GM18873 (cell line): Measurements from ENCODE around the gene ARAF.
"Not testable (repeated sequence)": the region's sequence is repeated elsewhere in the genome, so short reads cannot be mapped to it uniquely, and the experiment has no call there.

Source experiments
- ATAC-seq: cut with Tn5 transposase; IDR thresholded peaks from one replicate; pipeline ENCODE4 v1.9.1; 2021; ENCODE audit warnings: mild to moderate bottlenecking, moderate library complexity, moderate number of reproducible peaks; ENCODE audit not compliant: unreplicated experiment, low FRiP score

The ARAF gene

GRCh38 chrX:47560934-47561658, at the start of gene ARAF:
Gene ARAF (plus strand): TSS chrX:47561205. CDS start chrX:47562968, 1,763 bp downstream.
- ATAC-seq: peak; percentile 84

- not testable (repeated sequence) for ATAC-seq
Measured at GRCh38 chrX:47512383-47512782, 48.6 kb upstream of the ARAF start.

GRCh38 chrX:47513034-47513965, 47.7 kb upstream of the ARAF start:
- ATAC-seq: not testable (repeated sequence)

GRCh38 chrX:47514533-47515235, 46.3 kb upstream of the ARAF start:
- no peak for ATAC-seq

GRCh38 chrX:47515941-47516665, 44.9 kb upstream of the ARAF start:
- ATAC-seq: no peak

DNA sequence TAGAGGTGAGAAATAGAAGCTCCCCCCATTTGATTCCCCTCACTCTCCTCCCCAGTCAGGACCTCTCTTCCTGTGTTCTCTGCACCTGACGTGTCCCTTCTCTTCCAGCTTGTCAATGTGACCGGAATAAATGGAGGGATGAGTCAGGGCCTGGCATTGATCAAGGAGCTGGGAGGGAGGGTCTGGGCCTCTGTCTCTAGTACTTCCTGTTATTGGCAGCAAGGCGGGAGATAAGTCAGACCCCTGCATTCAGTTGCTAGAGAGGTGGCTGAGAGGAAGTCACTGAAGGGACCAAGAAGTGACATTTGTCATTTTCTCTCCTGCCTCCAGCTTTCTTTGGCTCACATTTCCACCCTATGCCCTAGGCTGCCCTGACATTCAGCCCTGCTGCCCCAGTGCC, 42.9 kb upstream of the ARAF start:
- ATAC-seq: no peak

DNA sequence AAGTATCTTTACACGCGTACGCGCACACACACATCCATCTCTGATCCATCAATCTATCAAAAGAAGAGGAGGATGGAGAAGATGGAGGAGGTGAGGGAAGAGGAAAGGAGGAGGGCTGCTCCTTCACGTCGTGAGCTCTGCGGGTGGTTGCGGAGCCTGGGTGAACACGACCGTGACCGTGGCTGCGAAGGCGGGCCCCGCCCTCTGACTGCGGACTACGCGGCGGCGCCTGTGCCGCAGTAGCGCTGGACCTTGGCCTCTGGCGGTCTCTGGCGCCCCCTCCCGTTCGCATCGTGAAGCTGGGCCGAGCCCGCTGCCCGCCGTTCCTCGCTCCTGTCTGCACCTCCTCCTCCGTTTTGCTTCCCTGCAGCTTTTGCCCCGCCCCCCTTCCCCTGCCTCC, 37.7 kb upstream of the ARAF start:
- peak; percentile 62 for ATAC-seq

DNA sequence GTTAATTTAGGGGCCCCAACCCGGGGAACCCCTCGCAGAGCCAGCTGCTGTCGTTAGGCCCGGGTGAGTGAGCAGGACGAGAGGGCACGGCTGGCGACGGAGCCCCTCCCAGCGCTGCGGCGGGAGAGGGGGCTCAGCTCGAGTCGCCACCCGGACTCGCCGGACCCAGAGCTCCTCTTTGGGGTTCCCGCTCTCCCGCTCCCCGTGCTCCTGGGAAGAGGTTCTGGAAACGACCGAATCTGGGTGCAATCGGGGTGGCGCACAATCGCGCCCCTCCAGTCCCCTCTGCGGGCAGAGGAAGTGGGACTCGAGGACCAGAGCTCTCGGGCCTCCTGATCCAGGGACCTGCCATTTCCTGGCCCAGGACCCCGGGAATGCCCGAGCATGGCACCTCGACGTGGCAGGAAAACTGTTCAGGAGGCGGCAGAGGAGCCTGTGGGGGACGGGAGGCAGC, 37.3 kb upstream of the ARAF start:
- no peak for ATAC-seq

DNA sequence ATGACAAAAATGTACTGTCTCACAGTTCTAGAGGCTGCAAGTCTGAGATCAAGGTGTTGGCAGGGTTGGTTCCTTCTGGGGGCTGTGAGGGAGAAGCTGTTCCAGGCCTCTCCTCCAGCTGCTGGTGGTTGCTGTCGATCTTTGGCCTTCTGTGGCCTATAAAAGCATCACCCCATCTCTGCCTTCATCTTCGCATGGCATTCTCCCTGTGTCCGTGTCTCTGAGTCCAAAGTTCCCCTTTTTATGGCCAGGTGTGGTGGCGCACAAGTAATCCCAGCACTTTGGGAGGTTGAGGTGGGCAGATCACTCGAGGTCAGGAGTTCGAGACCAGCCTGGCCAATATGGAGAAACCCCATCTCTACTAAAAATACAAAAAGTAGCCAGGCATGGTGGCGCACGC, 31.5 kb upstream of the ARAF start:
- no peak for ATAC-seq

GRCh38 chrX:47530049-47530448, 31.0 kb upstream of the ARAF start:
- ATAC-seq: no peak

GRCh38 chrX:47539860-47540259, 21.1 kb upstream of the ARAF start:
- ATAC-seq: no peak

- no peak for ATAC-seq
Measured at GRCh38 chrX:47540754-47541538, 20.1 kb upstream of the ARAF start.

DNA sequence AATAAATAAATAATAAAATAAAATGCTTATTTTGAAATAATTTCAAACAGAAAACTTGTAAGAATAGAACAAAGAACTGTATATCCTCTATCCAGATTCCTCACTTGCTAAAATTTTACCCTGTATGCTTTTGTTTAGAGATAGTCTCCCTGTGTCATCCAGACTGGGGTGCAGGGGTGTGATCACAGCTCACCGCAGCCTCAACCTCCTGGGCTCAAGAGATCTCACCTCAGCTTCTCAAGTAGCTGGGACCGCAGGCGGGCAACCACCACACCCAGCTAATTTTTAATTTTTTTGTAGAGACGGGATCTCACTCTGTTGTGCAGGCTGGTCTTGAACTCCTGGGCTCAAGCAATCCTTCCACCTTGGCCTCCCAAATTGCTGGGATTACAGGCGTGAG, 17.5 kb upstream of the ARAF start:
- no peak for ATAC-seq

GRCh38 chrX:47556045-47556623, 4.9 kb upstream of the ARAF start:
- ATAC-seq: peak; percentile 80

DNA sequence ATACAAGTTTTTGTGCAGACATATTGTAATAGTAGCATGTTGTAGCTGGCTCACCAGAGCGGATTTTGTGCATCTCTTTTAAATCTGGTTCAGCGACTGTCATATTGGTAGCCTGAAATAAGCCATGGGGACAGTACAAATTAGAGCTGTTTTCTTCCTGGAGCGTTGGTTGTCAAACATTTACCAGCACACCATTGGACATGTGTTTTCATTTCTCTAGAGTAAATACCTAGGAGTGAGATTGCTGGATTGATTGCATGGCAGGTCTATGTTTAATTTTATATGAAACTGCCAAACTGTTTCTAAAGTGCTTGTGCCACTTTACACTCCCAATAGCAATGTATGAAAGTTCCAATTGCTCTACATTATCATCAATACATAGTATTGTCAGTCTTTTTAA, 2.6 kb upstream of the ARAF start:
- no peak for ATAC-seq

GRCh38 chrX:47560179-47560933, 649 bp upstream of the ARAF start:
- no peak for ATAC-seq

DNA sequence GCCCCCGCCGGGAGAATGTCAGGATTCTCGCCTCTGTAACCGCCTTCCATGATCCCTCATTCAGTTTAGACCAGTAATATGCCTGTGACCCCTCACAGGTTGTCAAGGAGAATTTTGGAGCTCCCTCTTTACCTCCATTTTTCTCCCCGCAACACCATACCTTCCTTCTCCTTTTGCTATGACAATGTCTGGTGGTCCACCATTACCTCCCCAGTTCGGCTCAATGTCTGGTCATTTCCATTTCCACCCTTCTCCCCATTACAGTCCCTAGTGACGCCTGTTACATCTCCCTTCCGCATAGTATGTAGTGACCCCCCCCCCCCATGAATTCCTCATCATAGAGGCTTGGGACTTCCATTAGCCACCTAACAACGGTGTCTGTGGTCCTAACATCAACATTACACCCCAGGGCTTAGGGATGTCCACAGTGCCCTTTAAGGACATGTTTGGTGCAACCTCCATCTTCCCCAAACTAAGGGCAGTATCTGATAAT, 700 bp downstream of the ARAF start:
- no peak for ATAC-seq

GRCh38 chrX:47562615-47563243, 1.7 kb downstream of the ARAF start:
- no peak for ATAC-seq
